ENCODE data around the gene ARHGAP42. TPM values are rescaled to one million over a fixed set of nuclear protein-coding genes. Genes with fewer than 3 reads are reported as not detected.
"Not testable (repeated sequence)": the region's sequence is repeated elsewhere in the genome, so short reads cannot be mapped to it uniquely, and the experiment has no call there.

The ARHGAP42 gene
- total RNA-seq, 1 experiment from 2014 or later, result 8.0 TPM

DNA sequence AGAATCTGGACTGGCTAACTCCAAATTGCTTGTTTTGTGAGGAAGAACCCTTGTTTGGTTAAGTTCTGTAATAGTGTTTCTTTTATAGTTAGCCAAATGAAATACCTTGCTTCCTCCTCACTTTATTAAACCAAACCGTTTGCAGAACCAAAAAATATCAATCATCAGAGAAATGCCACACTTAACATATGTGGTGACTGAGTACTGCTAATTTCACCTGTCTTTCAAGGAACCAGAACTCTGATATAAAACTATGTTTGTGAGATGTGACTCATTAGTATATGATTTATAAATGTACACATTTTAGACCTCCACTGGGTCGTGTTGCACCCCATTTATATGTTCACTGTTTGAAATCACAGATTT is 322.6 kb downstream of the ARHGAP42 start:
- Histone ChIP-seq H3K27me3 (replicated peaks; ENCODE audit: insufficient read depth, low read depth, low read length, poor library complexity) (no peaks in the 10 kb centered on the region), H3K36me3 (ENCODE audit: insufficient read depth, low read length, poor library complexity, severe bottlenecking) (no peaks in the 10 kb centered on the region), H3K4me3 (ENCODE audit: low read depth, low read length, poor library complexity, severe bottlenecking) (no peak overlapping the region), H3K27ac (ENCODE audit: low read depth, low read length, poor library complexity, severe bottlenecking) (no peak overlapping the region), H3K9me3 (ENCODE audit: low read depth, low read length, poor library complexity, severe bottlenecking) (no peaks in the 10 kb centered on the region), H3K4me1 (ENCODE audit: insufficient read depth, low read length, poor library complexity, severe bottlenecking) (no peaks in the 10 kb centered on the region)
- ChIA-PET CTCF (no interaction called here), POLR2A (ENCODE audit: low non-redundant PET) (no interaction called here)
- BruUV-seq (replicated peaks), result no TSS peak
- no peak for DNase-seq (ENCODE audit: low spot score)
- TF ChIP-seq, protein P1, sequence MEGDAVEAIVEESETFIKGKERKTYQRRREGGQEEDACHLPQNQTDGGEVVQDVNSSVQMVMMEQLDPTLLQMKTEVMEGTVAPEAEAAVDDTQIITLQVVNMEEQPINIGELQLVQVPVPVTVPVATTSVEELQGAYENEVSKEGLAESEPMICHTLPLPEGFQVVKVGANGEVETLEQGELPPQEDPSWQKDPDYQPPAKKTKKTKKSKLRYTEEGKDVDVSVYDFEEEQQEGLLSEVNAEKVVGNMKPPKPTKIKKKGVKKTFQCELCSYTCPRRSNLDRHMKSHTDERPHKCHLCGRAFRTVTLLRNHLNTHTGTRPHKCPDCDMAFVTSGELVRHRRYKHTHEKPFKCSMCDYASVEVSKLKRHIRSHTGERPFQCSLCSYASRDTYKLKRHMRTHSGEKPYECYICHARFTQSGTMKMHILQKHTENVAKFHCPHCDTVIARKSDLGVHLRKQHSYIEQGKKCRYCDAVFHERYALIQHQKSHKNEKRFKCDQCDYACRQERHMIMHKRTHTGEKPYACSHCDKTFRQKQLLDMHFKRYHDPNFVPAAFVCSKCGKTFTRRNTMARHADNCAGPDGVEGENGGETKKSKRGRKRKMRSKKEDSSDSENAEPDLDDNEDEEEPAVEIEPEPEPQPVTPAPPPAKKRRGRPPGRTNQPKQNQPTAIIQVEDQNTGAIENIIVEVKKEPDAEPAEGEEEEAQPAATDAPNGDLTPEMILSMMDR (conservative IDR thresholded peaks at IDR 0.05; ENCODE audit: low read depth, low read length), result no peak
- intact Hi-C loops (cut with micrococcal nuclease; ENCODE audit: unreplicated experiment), result no loop called here

DNA sequence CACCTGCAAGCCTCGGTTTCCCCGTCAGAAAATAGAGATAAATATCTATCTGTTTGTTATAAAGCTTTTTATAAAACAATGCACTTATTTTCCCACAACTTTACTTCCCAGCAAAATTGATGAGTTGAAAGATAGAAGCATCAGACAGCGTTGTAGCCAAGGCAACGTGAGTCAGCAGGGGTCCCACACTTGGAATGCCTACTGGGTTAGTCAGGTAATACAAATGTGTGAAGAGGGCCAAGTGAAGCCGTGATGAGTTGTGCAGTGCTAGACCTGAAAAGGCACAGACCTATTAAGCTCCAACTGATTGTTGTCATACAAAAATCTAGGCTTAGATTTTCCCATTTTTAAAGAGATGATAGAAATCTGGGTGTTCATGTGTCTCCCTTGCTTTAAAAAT is 323.8 kb downstream of the ARHGAP42 start:
- POLR2A ChIA-PET (ENCODE audit: low non-redundant PET), result no interaction called here
- TF ChIP-seq, protein P1 (conservative IDR thresholded peaks at IDR 0.05; ENCODE audit: low read depth, low read length), result no peak
- no peak for TF ChIP-seq EZH2 (IDR thresholded peaks at IDR 0.05; ENCODE audit: borderline replicate concordance, low read depth, low read length, poor library complexity, severe bottlenecking)
- CTCF ChIA-PET, result no interaction called here
- intact Hi-C loops (cut with micrococcal nuclease; ENCODE audit: unreplicated experiment), result no loop called here
- DNase-seq (ENCODE audit: low spot score), result no peak
- Histone ChIP-seq H3K27me3 (replicated peaks; ENCODE audit: insufficient read depth, low read depth, low read length, poor library complexity) (no peaks in the 10 kb centered on the region), H3K9me3 (ENCODE audit: low read depth, low read length, poor library complexity, severe bottlenecking) (no peaks in the 10 kb centered on the region), H3K27ac (ENCODE audit: low read depth, low read length, poor library complexity, severe bottlenecking) (no peak overlapping the region), H3K4me3 (ENCODE audit: low read depth, low read length, poor library complexity, severe bottlenecking) (no peak overlapping the region), H3K36me3 (ENCODE audit: insufficient read depth, low read length, poor library complexity, severe bottlenecking) (no peaks in the 10 kb centered on the region), H3K4me1 (ENCODE audit: insufficient read depth, low read length, poor library complexity, severe bottlenecking) (no peaks in the 10 kb centered on the region)
- BruUV-seq (replicated peaks), result no TSS peak

DNA sequence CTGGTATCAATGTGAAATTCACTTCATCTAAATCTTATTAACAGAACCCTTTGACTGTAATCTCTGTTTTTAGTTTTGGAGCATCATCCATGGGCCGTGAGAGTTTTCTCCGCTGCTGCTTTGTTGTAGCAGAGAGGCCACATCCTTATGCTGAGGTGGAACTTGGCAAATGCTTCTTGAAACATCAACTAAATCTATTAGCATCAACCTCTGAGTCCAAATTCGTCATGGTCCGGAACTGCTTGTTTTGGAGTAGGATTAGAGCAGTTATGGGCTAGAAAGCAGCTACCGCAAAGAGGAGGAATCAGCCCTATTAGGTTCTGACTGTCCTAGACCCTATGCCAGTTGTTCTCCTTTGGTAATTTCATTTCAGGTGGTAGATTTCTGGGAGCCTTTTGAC is 324.8 kb downstream of the ARHGAP42 start:
- CTCF ChIA-PET, result no interaction called here
- H3K27me3 ChIP-seq (replicated peaks; ENCODE audit: insufficient read depth, low read depth, low read length, poor library complexity), result no peaks in the 10 kb centered on the region
- no peak for DNase-seq (ENCODE audit: low spot score)
- H3K4me3 ChIP-seq (ENCODE audit: low read depth, low read length, poor library complexity, severe bottlenecking), result no peak overlapping the region
- no peak for TF ChIP-seq EZH2 (IDR thresholded peaks at IDR 0.05; ENCODE audit: borderline replicate concordance, low read depth, low read length, poor library complexity, severe bottlenecking)
- TF ChIP-seq, protein P1 (conservative IDR thresholded peaks at IDR 0.05; ENCODE audit: low read depth, low read length), result no peak
- intact Hi-C loops (cut with micrococcal nuclease; ENCODE audit: unreplicated experiment), result no loop called here
- no peak overlapping the region for H3K27ac ChIP-seq (ENCODE audit: low read depth, low read length, poor library complexity, severe bottlenecking)
- H3K4me1 ChIP-seq (ENCODE audit: insufficient read depth, low read length, poor library complexity, severe bottlenecking), result no peaks in the 10 kb centered on the region
- no peaks in the 10 kb centered on the region for H3K36me3 ChIP-seq (ENCODE audit: insufficient read depth, low read length, poor library complexity, severe bottlenecking)
- POLR2A ChIA-PET (ENCODE audit: low non-redundant PET), result no interaction called here
- no TSS peak for BruUV-seq (replicated peaks)
- no peaks in the 10 kb centered on the region for H3K9me3 ChIP-seq (ENCODE audit: low read depth, low read length, poor library complexity, severe bottlenecking)

DNA sequence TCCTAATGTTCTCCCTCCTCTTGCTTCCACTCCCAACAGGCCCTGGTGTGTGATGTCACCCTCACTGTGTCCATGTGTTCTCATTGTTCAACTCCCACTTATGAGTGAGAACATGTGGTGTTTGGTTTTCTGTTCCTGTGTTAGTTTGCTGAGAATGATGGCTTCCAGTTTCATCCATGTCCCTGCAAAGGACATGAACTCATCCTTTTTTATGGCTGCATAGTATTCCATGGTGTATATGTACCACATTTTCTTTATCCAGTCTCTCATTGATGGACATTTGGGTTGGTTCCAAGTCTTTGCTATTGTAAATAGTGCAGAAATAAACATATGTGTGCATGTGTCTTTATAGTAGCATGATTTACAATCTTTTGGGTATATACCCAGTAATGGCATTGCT is 326.6 kb downstream of the ARHGAP42 start:
- H3K27ac ChIP-seq (ENCODE audit: low read depth, low read length, poor library complexity, severe bottlenecking); H3K9me3 ChIP-seq (ENCODE audit: low read depth, low read length, poor library complexity, severe bottlenecking); POLR2A ChIA-PET (ENCODE audit: low non-redundant PET); H3K4me3 ChIP-seq (ENCODE audit: low read depth, low read length, poor library complexity, severe bottlenecking); H3K36me3 ChIP-seq (ENCODE audit: insufficient read depth, low read length, poor library complexity, severe bottlenecking); H3K27me3 ChIP-seq (replicated peaks; ENCODE audit: insufficient read depth, low read depth, low read length, poor library complexity); intact Hi-C loops (cut with micrococcal nuclease; ENCODE audit: unreplicated experiment); H3K4me1 ChIP-seq (ENCODE audit: insufficient read depth, low read length, poor library complexity, severe bottlenecking); CTCF ChIA-PET; DNase-seq (ENCODE audit: low spot score); BruUV-seq (replicated peaks): not testable (repeated sequence)

Measured in A673 (cell line).